ENCODE data around the gene TRIM45. TPM values are rescaled to one million over a fixed set of nuclear protein-coding genes. Genes with fewer than 3 reads are reported as not detected.

TRIM45 gene
- total and polyA plus RNA-seq, 2 of the 4 experiments (the other 2 are of a cell fraction): 2.0 to 5.1 TPM

DNA sequence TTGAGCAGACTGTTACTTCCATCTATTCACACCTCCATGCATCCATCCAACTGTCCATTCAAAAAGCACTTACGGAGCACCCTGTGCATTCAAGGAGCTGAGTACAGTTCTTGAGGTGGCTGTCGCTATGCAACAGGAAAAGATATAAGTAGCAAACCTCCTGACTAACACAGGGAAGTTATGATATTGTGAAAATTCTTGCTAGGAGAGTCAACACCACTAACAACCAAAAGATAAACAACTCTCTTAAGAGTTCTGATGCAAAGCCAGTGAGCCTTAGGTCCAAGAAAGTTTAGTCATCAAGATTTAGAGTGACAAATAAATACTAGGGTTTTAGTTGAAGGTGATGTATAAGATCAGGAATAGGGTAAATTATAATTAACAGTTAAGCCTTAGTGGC is 44.5 kb upstream of the TRIM45 start:
- H3K4me1 ChIP-seq (ENCODE audit: control insufficient read depth, insufficient read depth, low read length): peaks cover 3% of the 10 kb centered on the region; the same call in 1 of the 2 replicates
- peak; percentile 95 for DNase-seq
- H3K79me1 ChIP-seq (ENCODE audit: low read depth in 1 of 2, low read length in 2 of 2): no peaks in the 10 kb centered on the region
- no peak overlapping the region for H3K4me3 ChIP-seq (ENCODE audit: insufficient read depth, low read depth, low read length)
- H3K23ac ChIP-seq (ENCODE audit: low read depth, low read length): no peak overlapping the region
- H3K4ac ChIP-seq (ENCODE audit: low read depth, low read length): no peak overlapping the region
- no peak overlapping the region for H3K18ac ChIP-seq (ENCODE audit: low read depth, low read length)
- H4K5ac ChIP-seq (ENCODE audit: low read depth, low read length): no peak overlapping the region
- ChIA-PET POLR2A (ENCODE audit: unreplicated experiment) (interaction anchor here (0.5 kb wide), 1 partner anchor 109 kb away, joined by 3 read pairs; no protein-coding TSS in a partner anchor), CTCF (interaction anchor here (0.6 kb wide), 1 partner anchor 8 kb away, joined by 3 read pairs; no protein-coding TSS in a partner anchor)
- no peak overlapping the region for H3K9ac ChIP-seq (ENCODE audit: low read depth, low read length)
- in situ Hi-C loops (cut with MboI; ENCODE audit: low sequenced_read_pairs): no loop called here
- no peak overlapping the region for H3K27ac ChIP-seq (ENCODE audit: insufficient read depth, low read length)
- H2BK15ac ChIP-seq (ENCODE audit: low read depth, low read length): no peak overlapping the region
- H3K9me1 ChIP-seq (ENCODE audit: insufficient read depth, low read length): no peaks in the 10 kb centered on the region
- no peak overlapping the region for H2AK5ac ChIP-seq (ENCODE audit: low read depth, low read length)
- BruUV-seq (replicated peaks): no TSS peak
- no peak overlapping the region for H2BK5ac ChIP-seq (ENCODE audit: low read depth, low read length, poor library complexity, severe bottlenecking)
- no peak overlapping the region for H2AK9ac ChIP-seq (replicated peaks; ENCODE audit: low read depth, low read length, poor library complexity)
- no peaks in the 10 kb centered on the region for H4K20me1 ChIP-seq (ENCODE audit: insufficient read depth, low read length)
- dilution Hi-C loops (cut with HindIII; ENCODE audit: low sequenced_read_pairs, unreplicated experiment): no loop called here
- no CpG with 5 or more reads among the region's 2 CpGs for WGBS, 2 experiments (ENCODE audit: extremely low coverage in 2 of 2, insufficient read length in 1 of 2)
- intact Hi-C loops (cut with micrococcal nuclease): no loop called here
- no peaks in the 10 kb centered on the region for H3K27me3 ChIP-seq (ENCODE audit: control insufficient read depth, insufficient read depth, low read length)
- H2AFZ ChIP-seq (replicated peaks; ENCODE audit: low read length, poor library complexity): no peak overlapping the region
- H3K56ac ChIP-seq (ENCODE audit: extremely low read depth, insufficient read depth, low read length): no peak overlapping the region
- H3K4me2 ChIP-seq (ENCODE audit: low read depth, low read length): no peak overlapping the region
- H4K8ac ChIP-seq (ENCODE audit: low read depth in 2 of 2, low read length in 2 of 2): no peak overlapping the region
- H3K14ac ChIP-seq (replicated peaks; ENCODE audit: low read depth, low read length): no peak overlapping the region
- no peak overlapping the region for H2BK120ac ChIP-seq (ENCODE audit: low read depth, low read length)
- peaks cover 2% of the 10 kb centered on the region; the same call in 1 of the 2 replicates for H3K9me3 ChIP-seq (ENCODE audit: control insufficient read depth, insufficient read depth, low read length)
- H2BK20ac ChIP-seq (ENCODE audit: low read depth, low read length): 0 out of 2 replicates have a peak overlapping the region, but pooled peaks have one; percentile 46
- peak; percentile 92 for ATAC-seq (ENCODE audit: low read depth)
- no peaks in the 10 kb centered on the region for H3K36me3 ChIP-seq (ENCODE audit: control insufficient read depth, insufficient read depth, low read length)
- TF ChIP-seq CEBPB (IDR thresholded peaks at IDR 0.05; ENCODE audit: low read depth, low read length) (peak; percentile 77), BHLHE40 (IDR thresholded peaks at IDR 0.05; ENCODE audit: low read depth, low read length) (no peak), NFE2L2 (IDR thresholded peaks at IDR 0.05; ENCODE audit: low read depth, low read length) (no peak), MXI1 (IDR thresholded peaks at IDR 0.05; ENCODE audit: borderline replicate concordance, low read depth, low read length) (0 out of 2 replicates have a peak, but pooled peaks have one; percentile 20), FOS (IDR thresholded peaks at IDR 0.05; ENCODE audit: low read depth, low read length) (peak; percentile 81), POLR2A (IDR thresholded peaks at IDR 0.05; ENCODE audit: low read depth, low read length) (no peak), SMC3 (IDR thresholded peaks at IDR 0.05; ENCODE audit: low read depth, low read length) (no peak), MAZ (IDR thresholded peaks at IDR 0.05; ENCODE audit: borderline replicate concordance, low read depth, low read length) (no peak), RAD21 (IDR thresholded peaks at IDR 0.05; ENCODE audit: low read length) (no peak), RFX5 (IDR thresholded peaks at IDR 0.05; ENCODE audit: low read depth, low read length) (no peak), MAFK (IDR thresholded peaks at IDR 0.05; ENCODE audit: low read depth, low read length) (no peak)
- TF ChIP-seq, protein P1, sequence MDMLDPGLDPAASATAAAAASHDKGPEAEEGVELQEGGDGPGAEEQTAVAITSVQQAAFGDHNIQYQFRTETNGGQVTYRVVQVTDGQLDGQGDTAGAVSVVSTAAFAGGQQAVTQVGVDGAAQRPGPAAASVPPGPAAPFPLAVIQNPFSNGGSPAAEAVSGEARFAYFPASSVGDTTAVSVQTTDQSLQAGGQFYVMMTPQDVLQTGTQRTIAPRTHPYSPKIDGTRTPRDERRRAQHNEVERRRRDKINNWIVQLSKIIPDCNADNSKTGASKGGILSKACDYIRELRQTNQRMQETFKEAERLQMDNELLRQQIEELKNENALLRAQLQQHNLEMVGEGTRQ (IDR thresholded peaks at IDR 0.05; ENCODE audit: low read depth, low read length): no peak
- TF ChIP-seq, protein P2, sequence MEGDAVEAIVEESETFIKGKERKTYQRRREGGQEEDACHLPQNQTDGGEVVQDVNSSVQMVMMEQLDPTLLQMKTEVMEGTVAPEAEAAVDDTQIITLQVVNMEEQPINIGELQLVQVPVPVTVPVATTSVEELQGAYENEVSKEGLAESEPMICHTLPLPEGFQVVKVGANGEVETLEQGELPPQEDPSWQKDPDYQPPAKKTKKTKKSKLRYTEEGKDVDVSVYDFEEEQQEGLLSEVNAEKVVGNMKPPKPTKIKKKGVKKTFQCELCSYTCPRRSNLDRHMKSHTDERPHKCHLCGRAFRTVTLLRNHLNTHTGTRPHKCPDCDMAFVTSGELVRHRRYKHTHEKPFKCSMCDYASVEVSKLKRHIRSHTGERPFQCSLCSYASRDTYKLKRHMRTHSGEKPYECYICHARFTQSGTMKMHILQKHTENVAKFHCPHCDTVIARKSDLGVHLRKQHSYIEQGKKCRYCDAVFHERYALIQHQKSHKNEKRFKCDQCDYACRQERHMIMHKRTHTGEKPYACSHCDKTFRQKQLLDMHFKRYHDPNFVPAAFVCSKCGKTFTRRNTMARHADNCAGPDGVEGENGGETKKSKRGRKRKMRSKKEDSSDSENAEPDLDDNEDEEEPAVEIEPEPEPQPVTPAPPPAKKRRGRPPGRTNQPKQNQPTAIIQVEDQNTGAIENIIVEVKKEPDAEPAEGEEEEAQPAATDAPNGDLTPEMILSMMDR (conservative IDR thresholded peaks at IDR 0.05; ENCODE audit: low read depth, low read length): no peak
- H4K91ac ChIP-seq (ENCODE audit: insufficient read depth, low read depth, low read length): no peak overlapping the region

Data from IMR-90 (cell line).